Loucy (cell line): Measurements from ENCODE around the gene CAPN11.
"Not testable (repeated sequence)": the region's sequence is repeated elsewhere in the genome, so short reads cannot be mapped to it uniquely, and the experiment has no call there.

Source experiments
- EZH2phosphoT487 ChIP-seq: fragments of 200-600 bp; IDR thresholded peaks from 2 replicates; pipeline ENCODE4 v1.6.1; 2018; ENCODE audit warnings: antibody characterized with exemption, mild to moderate bottlenecking, moderate library complexity, borderline replicate concordance
- TF ChIP-seq, protein P1 (sequence below): fragments of 200-600 bp; sonication (generic); conservative IDR thresholded peaks from 2 replicates; pipeline ENCODE4 v1.5.1; 2014; ENCODE audit warnings: mild to moderate bottlenecking, antibody characterized with exemption, low read length

- TF ChIP-seq, protein P1, sequence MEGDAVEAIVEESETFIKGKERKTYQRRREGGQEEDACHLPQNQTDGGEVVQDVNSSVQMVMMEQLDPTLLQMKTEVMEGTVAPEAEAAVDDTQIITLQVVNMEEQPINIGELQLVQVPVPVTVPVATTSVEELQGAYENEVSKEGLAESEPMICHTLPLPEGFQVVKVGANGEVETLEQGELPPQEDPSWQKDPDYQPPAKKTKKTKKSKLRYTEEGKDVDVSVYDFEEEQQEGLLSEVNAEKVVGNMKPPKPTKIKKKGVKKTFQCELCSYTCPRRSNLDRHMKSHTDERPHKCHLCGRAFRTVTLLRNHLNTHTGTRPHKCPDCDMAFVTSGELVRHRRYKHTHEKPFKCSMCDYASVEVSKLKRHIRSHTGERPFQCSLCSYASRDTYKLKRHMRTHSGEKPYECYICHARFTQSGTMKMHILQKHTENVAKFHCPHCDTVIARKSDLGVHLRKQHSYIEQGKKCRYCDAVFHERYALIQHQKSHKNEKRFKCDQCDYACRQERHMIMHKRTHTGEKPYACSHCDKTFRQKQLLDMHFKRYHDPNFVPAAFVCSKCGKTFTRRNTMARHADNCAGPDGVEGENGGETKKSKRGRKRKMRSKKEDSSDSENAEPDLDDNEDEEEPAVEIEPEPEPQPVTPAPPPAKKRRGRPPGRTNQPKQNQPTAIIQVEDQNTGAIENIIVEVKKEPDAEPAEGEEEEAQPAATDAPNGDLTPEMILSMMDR: not testable (repeated sequence)
- not testable (repeated sequence) for TF ChIP-seq EZH2phosphoT487
Observed at GRCh38 chr6:44181784-44182183, 23.2 kb downstream of the CAPN11 start.
